ENCODE data around the gene SH3BGRL3. TPM values are rescaled to one million over a fixed set of nuclear protein-coding genes. Genes with fewer than 3 reads are reported as not detected.

The SH3BGRL3 gene
- total RNA-seq, 1 experiment from 2014 or later, result 133 TPM

DNA sequence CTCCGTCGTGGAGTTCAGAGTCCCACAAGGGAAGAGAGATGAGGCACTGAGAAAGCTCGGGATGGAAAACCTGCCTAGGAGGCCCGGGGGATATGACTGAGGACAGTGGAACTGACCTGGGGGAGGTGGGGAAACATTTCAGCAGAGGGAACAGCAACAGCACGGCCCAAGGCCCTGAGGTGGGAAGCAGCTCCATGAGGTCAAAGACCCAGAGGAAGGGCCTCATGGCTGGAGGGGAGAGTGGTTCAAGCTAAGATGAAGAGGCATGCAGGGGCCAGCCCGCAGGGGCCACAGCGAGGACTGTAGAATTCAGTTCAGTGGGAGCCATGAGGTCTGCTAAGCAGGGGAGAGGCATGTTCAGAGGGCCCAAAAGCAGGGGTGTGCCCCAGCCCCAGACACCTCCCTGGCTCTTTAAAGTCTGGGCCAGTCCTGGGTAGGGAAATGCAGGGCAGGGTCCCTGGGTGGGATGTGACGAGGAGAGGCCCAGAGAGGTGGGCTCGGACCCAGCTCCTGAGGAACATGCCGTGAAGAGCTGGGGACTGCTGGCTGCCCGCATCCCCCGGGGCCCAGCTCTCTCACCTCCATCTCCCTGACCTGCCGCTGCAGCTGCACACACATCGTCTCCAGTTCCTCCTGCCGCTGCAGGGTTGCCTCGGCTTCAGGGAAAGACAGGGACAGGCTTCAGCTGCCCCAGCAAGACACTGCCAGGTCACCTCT, 16.6 kb downstream of the SH3BGRL3 start:
- intact Hi-C loops (cut with micrococcal nuclease), result no loop called here
- Mint-ChIP-seq H3K27ac (ENCODE audit: low read depth, unreplicated experiment) (no peak overlapping the region), H3K4me1 (ENCODE audit: insufficient read depth, unreplicated experiment) (peaks cover 5% of the 10 kb centered on the region), H3K9me3 (ENCODE audit: unreplicated experiment) (no peaks in the 10 kb centered on the region), H3K27me3 (ENCODE audit: insufficient read depth, unreplicated experiment) (no peaks in the 10 kb centered on the region), H3K4me3 (ENCODE audit: unreplicated experiment) (no peak overlapping the region), H3K36me3 (ENCODE audit: insufficient read depth, unreplicated experiment) (peaks cover 11% of the 10 kb centered on the region)
- DNase-seq (ENCODE audit: unreplicated experiment), result no peak
- no TSS peak for BruUV-seq (replicated peaks)
- TF ChIP-seq, protein P1, sequence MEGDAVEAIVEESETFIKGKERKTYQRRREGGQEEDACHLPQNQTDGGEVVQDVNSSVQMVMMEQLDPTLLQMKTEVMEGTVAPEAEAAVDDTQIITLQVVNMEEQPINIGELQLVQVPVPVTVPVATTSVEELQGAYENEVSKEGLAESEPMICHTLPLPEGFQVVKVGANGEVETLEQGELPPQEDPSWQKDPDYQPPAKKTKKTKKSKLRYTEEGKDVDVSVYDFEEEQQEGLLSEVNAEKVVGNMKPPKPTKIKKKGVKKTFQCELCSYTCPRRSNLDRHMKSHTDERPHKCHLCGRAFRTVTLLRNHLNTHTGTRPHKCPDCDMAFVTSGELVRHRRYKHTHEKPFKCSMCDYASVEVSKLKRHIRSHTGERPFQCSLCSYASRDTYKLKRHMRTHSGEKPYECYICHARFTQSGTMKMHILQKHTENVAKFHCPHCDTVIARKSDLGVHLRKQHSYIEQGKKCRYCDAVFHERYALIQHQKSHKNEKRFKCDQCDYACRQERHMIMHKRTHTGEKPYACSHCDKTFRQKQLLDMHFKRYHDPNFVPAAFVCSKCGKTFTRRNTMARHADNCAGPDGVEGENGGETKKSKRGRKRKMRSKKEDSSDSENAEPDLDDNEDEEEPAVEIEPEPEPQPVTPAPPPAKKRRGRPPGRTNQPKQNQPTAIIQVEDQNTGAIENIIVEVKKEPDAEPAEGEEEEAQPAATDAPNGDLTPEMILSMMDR (IDR thresholded peaks at IDR 0.05; ENCODE audit: unreplicated experiment), result no peak
- ChIA-PET CTCF (interaction anchor here (1.0 kb wide), 1 partner anchor 20 kb away, joined by 3 read pairs; no protein-coding TSS in a partner anchor), POLR2A (interaction anchor here (1.1 to 1.5 kb wide), 2 partner anchors 13 to 17 kb away, joined by 3 read pairs; no protein-coding TSS in a partner anchor)

- intact Hi-C loops (cut with micrococcal nuclease), result no loop called here
- H3K27me3 Mint-ChIP-seq (ENCODE audit: insufficient read depth, unreplicated experiment), result no peaks in the 10 kb centered on the region
- POLR2A ChIA-PET, result interaction anchor here (0.5 to 1.5 kb wide), 3 partner anchors 12 to 14 kb away, joined by 3 to 4 read pairs (median 3); no protein-coding TSS in a partner anchor
- TF ChIP-seq, protein P1 (IDR thresholded peaks at IDR 0.05; ENCODE audit: unreplicated experiment), result no peak
- no peaks in the 10 kb centered on the region for H3K9me3 Mint-ChIP-seq (ENCODE audit: unreplicated experiment)
- no peak for DNase-seq (ENCODE audit: unreplicated experiment)
- CTCF ChIA-PET, result interaction anchor here (0.5 to 1.0 kb wide), 2 partner anchors 21 to 124 kb away, joined by 3 read pairs; no protein-coding TSS in a partner anchor
- no TSS peak for BruUV-seq (replicated peaks)
- no peak overlapping the region for H3K27ac Mint-ChIP-seq (ENCODE audit: low read depth, unreplicated experiment)
- H3K4me3 Mint-ChIP-seq (ENCODE audit: unreplicated experiment), result no peak overlapping the region
- peaks cover 11% of the 10 kb centered on the region for H3K36me3 Mint-ChIP-seq (ENCODE audit: insufficient read depth, unreplicated experiment)
- H3K4me1 Mint-ChIP-seq (ENCODE audit: insufficient read depth, unreplicated experiment), result peaks cover 5% of the 10 kb centered on the region
These were observed 17.3 kb downstream of the SH3BGRL3 start for GRCh38 chr1:26297057-26297790.

DNA sequence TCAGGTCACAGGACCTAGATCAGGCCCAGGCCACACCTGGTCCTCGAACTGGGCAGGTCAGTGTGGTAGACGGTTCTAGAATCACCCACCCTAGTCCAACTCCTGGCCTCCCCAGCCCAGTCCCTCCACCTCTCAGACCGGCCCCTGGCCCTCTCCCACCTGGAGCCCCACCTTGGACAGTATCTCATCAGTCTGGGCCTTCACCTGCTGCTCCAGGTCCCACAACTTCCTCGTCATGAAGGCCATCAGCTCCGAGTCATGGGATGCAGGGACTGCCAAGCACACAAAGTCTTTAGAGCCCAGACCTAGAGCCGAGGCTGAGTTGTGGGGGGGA, 17.9 kb downstream of the SH3BGRL3 start:
- intact Hi-C loops (cut with micrococcal nuclease), result no loop called here
- BruUV-seq (replicated peaks), result no TSS peak

More for the DNA sequence above, 17.9 kb downstream of the SH3BGRL3 start:
- H3K36me3 Mint-ChIP-seq (ENCODE audit: insufficient read depth, unreplicated experiment), result peaks cover 10% of the 10 kb centered on the region
- ChIA-PET CTCF (interaction anchor here (0.5 to 0.6 kb wide), 3 partner anchors 25 to 125 kb away, joined by 3 read pairs; no protein-coding TSS in a partner anchor), POLR2A (interaction anchor here (0.5 to 0.6 kb wide), 2 partner anchors 13 to 15 kb away, joined by 3 to 4 read pairs; no protein-coding TSS in a partner anchor)
- DNase-seq (ENCODE audit: unreplicated experiment), result no peak
- TF ChIP-seq, protein P1 (IDR thresholded peaks at IDR 0.05; ENCODE audit: unreplicated experiment), result no peak
- H3K9me3 Mint-ChIP-seq (ENCODE audit: unreplicated experiment), result no peaks in the 10 kb centered on the region
- H3K4me1 Mint-ChIP-seq (ENCODE audit: insufficient read depth, unreplicated experiment), result peaks cover 5% of the 10 kb centered on the region
- no peaks in the 10 kb centered on the region for H3K27me3 Mint-ChIP-seq (ENCODE audit: insufficient read depth, unreplicated experiment)
- H3K4me3 Mint-ChIP-seq (ENCODE audit: unreplicated experiment), result no peak overlapping the region
- H3K27ac Mint-ChIP-seq (ENCODE audit: low read depth, unreplicated experiment), result no peak overlapping the region
